Gastrocnemius medialis (tissue), 4 donors: ENCODE results near the gene C4B. TPM values are rescaled to one million over a fixed set of nuclear protein-coding genes. Genes with fewer than 3 reads are reported as not detected.

Experiments used
- ATAC-seq, 2 donors: fragments of 150-250 bp; one replicate each; pipeline ENCODE4 v1.9.1; 2016
- DNase-seq, 2 donors: peaks; one replicate each; pipeline ENCODE4 v3.0.0-alpha.2; 2019
- H3K27ac ChIP-seq, 4 donors: fragments of 200-600 bp; sonication (generic); 1 replicate in 1 of 4; 2 replicates in 3 of 4; pipeline ENCODE4 v1.5.1; 2016 to 2018; ENCODE audit warnings: mild to moderate bottlenecking in 2 of 4, moderate library complexity in 1 of 4
- H3K27me3 ChIP-seq, 3 donors: fragments of 200-600 bp; sonication (generic) in 2 of 3; 1 replicate in 1 of 3; 2 replicates in 2 of 3; pipeline versions ENCODE4 v1.5.1 to v1.6.0; 2016 to 2019; ENCODE audit warnings: mild to moderate bottlenecking in 1 of 3, moderate library complexity in 1 of 3
- H3K36me3 ChIP-seq, 2 donors: fragments of 200-600 bp; sonication (generic) in 1 of 2; one replicate each; pipeline ENCODE4 v1.5.1; 2017 to 2018
- H3K4me1 ChIP-seq, 2 donors: fragments of 200-600 bp; sonication (generic) in 1 of 2; one replicate each; pipeline ENCODE4 v1.5.1; 2016 to 2017; ENCODE audit warnings: mild to moderate bottlenecking in 2 of 2
- H3K4me3 ChIP-seq, 4 donors: fragments of 200-600 bp; sonication (generic) in 3 of 4; 1 replicate in 1 of 4; 2 replicates in 3 of 4; pipeline ENCODE4 v1.5.1; 2016 to 2019; ENCODE audit warnings: mild to moderate bottlenecking in 2 of 4
- H3K9me3 ChIP-seq, 3 donors: fragments of 200-600 bp; sonication (generic) in 2 of 3; 1 replicate in 1 of 3; 2 replicates in 2 of 3; pipeline ENCODE4 v1.5.1; 2016 to 2019
- CTCF ChIP-seq, 5 experiments: fragments of 450-650 bp in 3 of 5; fragments of 200-600 bp in 2 of 5; sonication (generic) in 2 of 5; IDR thresholded peaks in 4 of 5; conservative IDR thresholded peaks in 1 of 5; 1 replicate in 4 of 5; 2 replicates in 1 of 5; pipeline ENCODE4 v1.5.1; 2016 to 2019; ENCODE audit warnings: antibody characterized with exemption in 5 of 5, mild to moderate bottlenecking in 3 of 5, moderate library complexity in 3 of 5
- POLR2A ChIP-seq, 2 donors: fragments of 450-650 bp; IDR thresholded peaks; one replicate each; pipeline ENCODE4 v1.6.1; 2017; ENCODE audit warnings: antibody characterized with exemption in 2 of 2, mild to moderate bottlenecking in 2 of 2, moderate library complexity in 2 of 2
- in situ Hi-C, 4 donors: fragments of 200-750 bp; cut with MboI; loops; one replicate each; pipeline versions ENCODE4 v1.15.0 to v1.8.0; 2017; ENCODE audit warnings: low sequenced_read_pairs in 4 of 4
- intact Hi-C: fragments of 100-400 bp; cut with DNase I; formaldehyde crosslinking; loops from one replicate; pipeline ENCODE4 v1.15.1; 2023; ENCODE audit warnings: low total_unique reads
- total RNA-seq, 4 donors: library from RNA; depleted of rRNA; stranded (reverse); fragments of >200 nt; gene quantifications; one replicate each; pipeline versions ENCODE4 v1.1.0 to v1.2.3, GENCODE V29; 2016

C4B gene
- total RNA-seq, 4 donors from 2014 or later: 2.6 to 8.6 (median 6.9) TPM

- Histone ChIP-seq H3K36me3 (no peaks in the 10 kb centered on the region), H3K9me3 (no peaks in the 10 kb centered on the region), H3K4me3 (no peak overlapping the region), H3K4me1 (no peaks in the 10 kb centered on the region), H3K27ac (peak overlapping the region; percentile 54 to 65 (median 57)), H3K27me3 (no peaks in the 10 kb centered on the region)
- TF ChIP-seq CTCF (IDR thresholded peaks at IDR 0.05 in 4 of 5, conservative IDR thresholded peaks at IDR 0.05 in 1 of 5): no peak
- TF ChIP-seq POLR2A (IDR thresholded peaks at IDR 0.05): no peak
- in situ Hi-C loops (loop anchor here in 1 of 4 donors (25.0 kb wide), 1 partner anchor 108 kb away; the partner anchor contains the start of genes DXO, NELFE and SKIC2), intact Hi-C loops (no loop called here)
- no peak for ATAC-seq
- DNase-seq: no peak
Observed at GRCh38 chr6:32069878-32070515, 55.4 kb downstream of the C4B start.

- H3K36me3 ChIP-seq: no peaks in the 10 kb centered on the region
- H3K4me3 ChIP-seq: no peak overlapping the region
- H3K27ac ChIP-seq: peak overlapping the region; percentile 54 to 65 (median 57)
- intact Hi-C loops (no loop called here), in situ Hi-C loops (loop anchor here in 1 of 4 donors (25.0 kb wide), 1 partner anchor 109 kb away; the partner anchor contains the start of genes DXO, NELFE and SKIC2)
- H3K27me3 ChIP-seq: no peaks in the 10 kb centered on the region
- peak in 1 of 2 donors; percentile 66 for DNase-seq
- no peaks in the 10 kb centered on the region for H3K9me3 ChIP-seq
- peak; percentile 62 to 75 for ATAC-seq
- TF ChIP-seq CTCF (IDR thresholded peaks at IDR 0.05 in 4 of 5, conservative IDR thresholded peaks at IDR 0.05 in 1 of 5) (no peak), POLR2A (IDR thresholded peaks at IDR 0.05) (no peak)
- H3K4me1 ChIP-seq: no peaks in the 10 kb centered on the region
Observed at GRCh38 chr6:32070814-32071543, 56.4 kb downstream of the C4B start.

- TF ChIP-seq CTCF (IDR thresholded peaks at IDR 0.05 in 4 of 5, conservative IDR thresholded peaks at IDR 0.05 in 1 of 5): no peak
- no peak for TF ChIP-seq POLR2A (IDR thresholded peaks at IDR 0.05)
- Histone ChIP-seq H3K9me3 (no peaks in the 10 kb centered on the region), H3K27ac (no peak overlapping the region), H3K4me1 (no peaks in the 10 kb centered on the region), H3K27me3 (no peaks in the 10 kb centered on the region), H3K36me3 (no peaks in the 10 kb centered on the region), H3K4me3 (no peak overlapping the region)
- DNase-seq (no peak), ATAC-seq (no peak)
- in situ Hi-C loops: loop anchor here in 1 of 4 donors (25.0 kb wide), 1 partner anchor 111 kb away; the partner anchor contains the start of genes DXO, NELFE and SKIC2
- intact Hi-C loops: no loop called here
Observed at GRCh38 chr6:32073101-32073500, 58.5 kb downstream of the C4B start.

GRCh38 chr6:32073613-32074012 lies 59.0 kb downstream of the C4B start:
- in situ Hi-C loops (loop anchor here in 1 of 4 donors (25.0 kb wide), 1 partner anchor 111 kb away; the partner anchor contains the start of genes DXO, NELFE and SKIC2), intact Hi-C loops (no loop called here)
- Histone ChIP-seq H3K27me3 (no peaks in the 10 kb centered on the region), H3K4me3 (no peak overlapping the region), H3K4me1 (no peaks in the 10 kb centered on the region), H3K36me3 (no peaks in the 10 kb centered on the region), H3K9me3 (no peaks in the 10 kb centered on the region), H3K27ac (no peak overlapping the region)
- ATAC-seq: no peak
- DNase-seq: no peak
- TF ChIP-seq POLR2A (IDR thresholded peaks at IDR 0.05) (no peak), CTCF (IDR thresholded peaks at IDR 0.05 in 4 of 5, conservative IDR thresholded peaks at IDR 0.05 in 1 of 5) (no peak)
